Astrocyte (in vitro differentiated cells and primary cell): Measurements from ENCODE around the gene CA14.
"Not testable (repeated sequence)": the region's sequence is repeated elsewhere in the genome, so short reads cannot be mapped to it uniquely, and the experiment has no call there.

Experiments
- EZH2 ChIP-seq: IDR thresholded peaks from 2 replicates; pipeline ENCODE4 v1.6.1; 2012; ENCODE audit warnings: mild to moderate bottlenecking, low read length, inconsistent platforms; ENCODE audit not compliant: insufficient read depth
- TF ChIP-seq, protein P1 (sequence below): IDR thresholded peaks from 2 replicates; pipeline ENCODE4 v1.5.1; 2011; ENCODE audit warnings: low read depth, mild to moderate bottlenecking, inconsistent platforms, low read length, moderate library complexity; ENCODE audit not compliant: insufficient read depth

DNA sequence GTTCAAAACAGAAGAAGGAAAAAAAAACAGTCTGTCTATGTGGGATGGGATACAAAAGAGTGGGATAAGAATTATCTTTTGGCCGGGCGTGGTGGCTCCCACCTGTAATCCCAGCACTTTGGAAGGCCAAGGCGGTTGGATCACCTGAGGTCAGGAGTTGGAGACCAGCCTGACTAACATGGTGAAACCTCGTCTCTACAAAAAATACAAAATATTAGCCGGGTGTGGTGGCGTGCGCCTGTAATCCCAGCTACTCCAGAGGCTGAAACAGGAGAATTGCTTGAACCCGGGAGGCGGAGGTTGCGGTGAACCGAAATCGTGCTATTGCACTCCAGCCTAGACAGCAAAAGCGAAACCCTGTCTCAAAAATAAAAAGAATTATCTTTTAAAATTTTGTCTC is 20.4 kb upstream of the CA14 start:
- TF ChIP-seq, protein P1, sequence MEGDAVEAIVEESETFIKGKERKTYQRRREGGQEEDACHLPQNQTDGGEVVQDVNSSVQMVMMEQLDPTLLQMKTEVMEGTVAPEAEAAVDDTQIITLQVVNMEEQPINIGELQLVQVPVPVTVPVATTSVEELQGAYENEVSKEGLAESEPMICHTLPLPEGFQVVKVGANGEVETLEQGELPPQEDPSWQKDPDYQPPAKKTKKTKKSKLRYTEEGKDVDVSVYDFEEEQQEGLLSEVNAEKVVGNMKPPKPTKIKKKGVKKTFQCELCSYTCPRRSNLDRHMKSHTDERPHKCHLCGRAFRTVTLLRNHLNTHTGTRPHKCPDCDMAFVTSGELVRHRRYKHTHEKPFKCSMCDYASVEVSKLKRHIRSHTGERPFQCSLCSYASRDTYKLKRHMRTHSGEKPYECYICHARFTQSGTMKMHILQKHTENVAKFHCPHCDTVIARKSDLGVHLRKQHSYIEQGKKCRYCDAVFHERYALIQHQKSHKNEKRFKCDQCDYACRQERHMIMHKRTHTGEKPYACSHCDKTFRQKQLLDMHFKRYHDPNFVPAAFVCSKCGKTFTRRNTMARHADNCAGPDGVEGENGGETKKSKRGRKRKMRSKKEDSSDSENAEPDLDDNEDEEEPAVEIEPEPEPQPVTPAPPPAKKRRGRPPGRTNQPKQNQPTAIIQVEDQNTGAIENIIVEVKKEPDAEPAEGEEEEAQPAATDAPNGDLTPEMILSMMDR = not testable (repeated sequence)
- TF ChIP-seq EZH2 = not testable (repeated sequence)
